HL-60 (cell line): ENCODE measurements around the gene LRRN2.
"Not testable (repeated sequence)": the region's sequence is repeated elsewhere in the genome, so short reads cannot be mapped to it uniquely, and the experiment has no call there.

Source experiments
- DNase-seq, 2 experiments: peaks; one replicate each; pipeline ENCODE4 v3.0.0-alpha.2; 2010 to 2020; ENCODE audit warnings: low read depth in 1 of 2, low spot score in 1 of 2
- H3K27ac ChIP-seq: fragments of 250-450 bp; sonication (Bioruptor Pico); replicated peaks from 2 replicates; pipeline ENCODE4 v1.5.1; 2020; ENCODE audit warnings: mild to moderate bottlenecking, moderate library complexity
- H3K27me3 ChIP-seq: fragments of 250-450 bp; sonication (Bioruptor Pico); 2 replicates; pipeline ENCODE4 v1.5.1; 2021; ENCODE audit warnings: mild to moderate bottlenecking, moderate library complexity; ENCODE audit not compliant: insufficient read depth, poor library complexity, severe bottlenecking
- H3K4me3 ChIP-seq: replicated peaks from 2 replicates; pipeline ENCODE4 v1.5.1; 2011; ENCODE audit warnings: mild to moderate bottlenecking, control low read depth, low read length; ENCODE audit not compliant: insufficient read depth
- CTCF ChIP-seq: IDR thresholded peaks from one replicate; pipeline ENCODE4 v1.5.1; 2011; ENCODE audit warnings: low read length, control low read depth, inconsistent platforms; ENCODE audit not compliant: insufficient read depth
- GABPA ChIP-seq: IDR thresholded peaks from 2 replicates; pipeline ENCODE4 v1.6.1; 2012; ENCODE audit warnings: low read depth
- POLR2AphosphoS5 ChIP-seq: IDR thresholded peaks from 2 replicates; pipeline ENCODE4 v1.6.1; 2012; ENCODE audit warnings: low read depth
- REST ChIP-seq: IDR thresholded peaks from 2 replicates; pipeline ENCODE4 v1.6.1; 2012; ENCODE audit warnings: low read depth; ENCODE audit not compliant: insufficient replicate concordance
- SPI1 ChIP-seq: IDR thresholded peaks from 2 replicates; pipeline ENCODE4 v1.6.1; 2012; ENCODE audit warnings: low read depth, mild to moderate bottlenecking, borderline replicate concordance

The LRRN2 gene

GRCh38 chr1:204692325-204692840, 6.8 kb upstream of the LRRN2 start:
- DNase-seq = no peak
- no peak for TF ChIP-seq REST
- TF ChIP-seq CTCF = no peak
- no peak for TF ChIP-seq SPI1
- TF ChIP-seq POLR2AphosphoS5 = no peak
- no peak for TF ChIP-seq GABPA
- Histone ChIP-seq H3K27me3 (peaks cover 28% of the 10 kb centered on the region), H3K27ac (no peak overlapping the region), H3K4me3 (no peak overlapping the region)

- peaks cover 39% of the 10 kb centered on the region for H3K27me3 ChIP-seq
- not testable (repeated sequence) for H3K27ac ChIP-seq
Observed at GRCh38 chr1:204691328-204691730, 5.8 kb upstream of the LRRN2 start.

GRCh38 chr1:204688776-204689175, 3.2 kb upstream of the LRRN2 start:
- peaks cover 41% of the 10 kb centered on the region for H3K27me3 ChIP-seq
- no peak overlapping the region for H3K27ac ChIP-seq
- no peak overlapping the region for H3K4me3 ChIP-seq
- DNase-seq = no peak
- TF ChIP-seq POLR2AphosphoS5 (no peak), REST (no peak)

More at GRCh38 chr1:204691328-204691730, 5.8 kb upstream of the LRRN2 start:
- DNase-seq, H3K4me3 ChIP-seq: not testable (repeated sequence)

GRCh38 chr1:204688007-204688406, 2.5 kb upstream of the LRRN2 start:
- Histone ChIP-seq H3K27ac (no peak overlapping the region), H3K27me3 (peaks cover 43% of the 10 kb centered on the region), H3K4me3 (no peak overlapping the region)
- no peak for TF ChIP-seq REST
- no peak for TF ChIP-seq GABPA
- TF ChIP-seq CTCF = no peak
- TF ChIP-seq POLR2AphosphoS5 = no peak
- no peak for TF ChIP-seq SPI1
- DNase-seq = no peak
